HEK293 (cell line): ENCODE results near the gene CCDC63.

ENCODE experiments used
- CTCF ChIA-PET: fragments of 350-600 bp; formaldehyde crosslinking; extraction: SDS; loops from one replicate; lab custom pipeline; 2021; ENCODE audit warnings: antibody characterized with exemption; lab: Yijun Ruan, JAX
- POLR2A ChIA-PET: fragments of 300-600 bp; formaldehyde crosslinking; extraction: SDS; loops from one replicate; lab custom pipeline; 2020; ENCODE audit warnings: antibody characterized with exemption, inconsistent platforms; lab: Yijun Ruan, JAX
- H3K27ac ChIP-seq: fragments of 200-500 bp; sonication (Bioruptor generic); 2 replicates; pipeline ENCODE4 v1.5.1; 2014; ENCODE audit warnings: low read depth, low read length, control low read depth, inconsistent platforms; ENCODE audit errors: extremely low read depth
- H3K36me3 ChIP-seq, 2 experiments: fragments of 200-500 bp in 1 of 2; sonication (Bioruptor generic) in 1 of 2; 1 replicate in 1 of 2; 2 replicates in 1 of 2; pipeline ENCODE4 v1.5.1; 2014 to 2017; ENCODE audit warnings: inconsistent platforms in 2 of 2, low read length in 2 of 2; ENCODE audit not compliant: control insufficient read depth in 2 of 2, insufficient read depth in 1 of 2
- H3K4me1 ChIP-seq: fragments of 200-500 bp; sonication (Bioruptor generic); 2 replicates; pipeline ENCODE4 v1.5.1; 2014; ENCODE audit warnings: mild to moderate bottlenecking, low read length, inconsistent platforms; ENCODE audit not compliant: control insufficient read depth, insufficient read depth
- H3K4me3 ChIP-seq: 2 replicates; pipeline ENCODE4 v1.5.1; 2011; ENCODE audit warnings: low read depth, mild to moderate bottlenecking, control low read depth, low read length, moderate library complexity
- H3K9me3 ChIP-seq: fragments of 200-500 bp; sonication (Bioruptor generic); 2 replicates; pipeline ENCODE4 v1.5.1; 2014; ENCODE audit warnings: low read depth, low read length, inconsistent platforms; ENCODE audit not compliant: control insufficient read depth, insufficient read depth
- HIC1 ChIP-seq: fragments of 450-650 bp; formaldehyde crosslinking; IDR thresholded peaks from 2 replicates; pipeline ENCODE4 v1.5.1; 2016; ENCODE audit warnings: missing biosample characterization, missing genetic modification characterization
- MEIS1 ChIP-seq: sonication (generic); formaldehyde crosslinking; IDR thresholded peaks from 2 replicates; pipeline ENCODE4 v1.8.1; 2022; ENCODE audit warnings: missing genetic modification reagents, mild to moderate bottlenecking, borderline replicate concordance
- MZF1 ChIP-seq: fragments of 450-650 bp; formaldehyde crosslinking; IDR thresholded peaks from 2 replicates; pipeline ENCODE4 v1.5.1; 2017; ENCODE audit warnings: missing biosample characterization, missing genetic modification characterization, borderline replicate concordance
- ZBTB21 ChIP-seq: fragments of 450-650 bp; formaldehyde crosslinking; IDR thresholded peaks from 2 replicates; pipeline ENCODE4 v1.5.1; 2017; ENCODE audit warnings: missing biosample characterization, missing genetic modification characterization
- ZBTB44 ChIP-seq: fragments of 450-650 bp; IDR thresholded peaks from 2 replicates; pipeline ENCODE4 v1.5.1; 2018; ENCODE audit warnings: missing biosample characterization, mild to moderate bottlenecking, missing genetic modification characterization
- ZFP41 ChIP-seq: fragments of 450-650 bp; formaldehyde crosslinking; IDR thresholded peaks from 2 replicates; pipeline ENCODE4 v1.5.1; 2016; ENCODE audit warnings: missing biosample characterization, missing genetic modification characterization, borderline replicate concordance
- ZNF148 ChIP-seq: fragments of 450-650 bp; formaldehyde crosslinking; IDR thresholded peaks from 2 replicates; pipeline ENCODE4 v1.5.0; 2017; ENCODE audit warnings: missing biosample characterization, missing genetic modification characterization, borderline replicate concordance
- ZNF223 ChIP-seq: fragments of 450-650 bp; formaldehyde crosslinking; IDR thresholded peaks from 2 replicates; pipeline ENCODE4 v1.5.1; 2016; ENCODE audit warnings: missing biosample characterization, missing genetic modification characterization
- ZNF398 ChIP-seq: fragments of 450-650 bp; formaldehyde crosslinking; IDR thresholded peaks from 2 replicates; pipeline ENCODE4 v1.5.1; 2017; ENCODE audit warnings: missing biosample characterization, missing genetic modification characterization
- ZNF518A ChIP-seq: fragments of 450-650 bp; formaldehyde crosslinking; conservative IDR thresholded peaks from 2 replicates; pipeline ENCODE4 v1.5.1; 2016; ENCODE audit warnings: low read depth, missing biosample characterization, missing genetic modification characterization
- ZSCAN30 ChIP-seq: fragments of 450-650 bp; IDR thresholded peaks from 2 replicates; pipeline ENCODE4 v1.5.1; 2018; ENCODE audit warnings: missing biosample characterization, mild to moderate bottlenecking, missing genetic modification characterization, moderate library complexity
- TF ChIP-seq, protein P1 (sequence below): fragments of 450-650 bp; formaldehyde crosslinking; IDR thresholded peaks from 2 replicates; pipeline ENCODE4 v1.5.1; 2016; ENCODE audit warnings: missing biosample characterization, missing genetic modification characterization

Gene CCDC63

GRCh38 chr12:110907583-110907982, 60.8 kb downstream of the CCDC63 start:
- H3K36me3 ChIP-seq, result no peaks in the 10 kb centered on the region
- no peak overlapping the region for H3K4me3 ChIP-seq
- H3K27ac ChIP-seq, result no peak overlapping the region
- no peaks in the 10 kb centered on the region for H3K9me3 ChIP-seq
- TF ChIP-seq ZSCAN30 (tag by site-specific recombination) (no peak), ZBTB44 (tag by site-specific recombination) (no peak), ZBTB21 (tag by site-specific recombination) (no peak), ZNF398 (tag by site-specific recombination) (no peak), MZF1 (tag by site-specific recombination) (no peak), ZNF223 (tag by site-specific recombination) (no peak), ZFP41 (tag by site-specific recombination) (no peak), ZNF518A (tag by site-specific recombination) (no peak), HIC1 (tag by site-specific recombination) (no peak), ZNF148 (tag by site-specific recombination) (no peak), MEIS1 (CRISPR knock-in tag) (no peak)
- TF ChIP-seq, protein P1, sequence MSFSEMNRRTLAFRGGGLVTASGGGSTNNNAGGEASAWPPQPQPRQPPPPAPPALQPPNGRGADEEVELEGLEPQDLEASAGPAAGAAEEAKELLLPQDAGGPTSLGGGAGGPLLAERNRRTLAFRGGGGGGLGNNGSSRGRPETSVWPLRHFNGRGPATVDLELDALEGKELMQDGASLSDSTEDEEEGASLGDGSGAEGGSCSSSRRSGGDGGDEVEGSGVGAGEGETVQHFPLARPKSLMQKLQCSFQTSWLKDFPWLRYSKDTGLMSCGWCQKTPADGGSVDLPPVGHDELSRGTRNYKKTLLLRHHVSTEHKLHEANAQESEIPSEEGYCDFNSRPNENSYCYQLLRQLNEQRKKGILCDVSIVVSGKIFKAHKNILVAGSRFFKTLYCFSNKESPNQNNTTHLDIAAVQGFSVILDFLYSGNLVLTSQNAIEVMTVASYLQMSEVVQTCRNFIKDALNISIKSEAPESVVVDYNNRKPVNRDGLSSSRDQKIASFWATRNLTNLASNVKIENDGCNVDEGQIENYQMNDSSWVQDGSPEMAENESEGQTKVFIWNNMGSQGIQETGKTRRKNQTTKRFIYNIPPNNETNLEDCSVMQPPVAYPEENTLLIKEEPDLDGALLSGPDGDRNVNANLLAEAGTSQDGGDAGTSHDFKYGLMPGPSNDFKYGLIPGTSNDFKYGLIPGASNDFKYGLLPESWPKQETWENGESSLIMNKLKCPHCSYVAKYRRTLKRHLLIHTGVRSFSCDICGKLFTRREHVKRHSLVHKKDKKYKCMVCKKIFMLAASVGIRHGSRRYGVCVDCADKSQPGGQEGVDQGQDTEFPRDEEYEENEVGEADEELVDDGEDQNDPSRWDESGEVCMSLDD, result no peak
- TF ChIP-seq, all 188 proteins: peak for 0
- ChIA-PET CTCF (interaction anchor here (0.8 kb wide), 1 partner anchor 12 kb away, joined by 3 read pairs; no protein-coding TSS in a partner anchor), POLR2A (no interaction called here)
- H3K4me1 ChIP-seq, result no peaks in the 10 kb centered on the region
